ENCODE results near the gene CYS1. TPM values are rescaled to one million over a fixed set of nuclear protein-coding genes. Genes with fewer than 3 reads are reported as not detected.

CYS1 gene
- total RNA-seq, 1 experiment from 2014 or later = 0.12 TPM

DNA sequence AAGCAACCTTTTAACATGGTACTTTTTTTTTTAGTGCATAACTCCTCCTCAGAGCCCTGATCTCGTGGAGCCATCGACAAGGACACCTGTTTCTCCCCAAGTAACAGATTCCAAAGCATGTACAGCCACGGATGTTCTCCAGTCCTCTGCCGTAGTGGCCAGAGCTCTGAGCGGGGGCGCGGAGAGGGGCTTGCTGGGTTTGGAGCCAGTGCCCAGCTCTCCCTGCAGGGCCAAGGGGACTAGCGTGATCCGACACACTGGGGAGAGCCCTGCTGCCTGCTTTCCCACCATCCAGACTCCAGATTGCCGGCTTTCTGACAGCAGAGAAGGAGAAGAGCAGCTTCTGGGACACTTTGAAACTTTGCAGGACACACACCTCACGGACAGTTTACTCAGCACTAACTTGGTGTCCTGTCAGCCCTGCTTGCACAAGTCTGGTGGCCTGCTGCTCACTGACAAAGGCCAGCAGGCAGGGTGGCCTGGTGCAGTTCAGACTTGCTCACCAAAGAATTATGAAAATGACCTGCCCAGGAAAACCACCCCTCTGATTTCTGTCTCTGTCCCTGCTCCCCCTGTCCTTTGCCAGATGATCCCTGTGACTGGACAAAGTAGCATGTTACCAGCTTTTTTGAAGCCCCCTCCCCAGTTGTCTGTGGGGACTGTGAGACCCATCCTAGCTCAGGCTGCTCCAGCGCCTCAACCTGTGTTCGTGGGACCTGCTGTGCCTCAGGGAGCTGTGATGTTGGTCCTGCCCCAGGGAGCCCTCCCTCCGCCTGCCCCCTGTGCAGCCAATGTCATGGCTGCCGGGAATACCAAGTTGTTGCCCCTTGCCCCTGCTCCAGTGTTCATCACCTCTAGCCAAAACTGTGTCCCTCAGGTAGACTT is 32.4 kb downstream of the CYS1 start:
- no peak for DNase-seq (ENCODE audit: low read depth)

DNA sequence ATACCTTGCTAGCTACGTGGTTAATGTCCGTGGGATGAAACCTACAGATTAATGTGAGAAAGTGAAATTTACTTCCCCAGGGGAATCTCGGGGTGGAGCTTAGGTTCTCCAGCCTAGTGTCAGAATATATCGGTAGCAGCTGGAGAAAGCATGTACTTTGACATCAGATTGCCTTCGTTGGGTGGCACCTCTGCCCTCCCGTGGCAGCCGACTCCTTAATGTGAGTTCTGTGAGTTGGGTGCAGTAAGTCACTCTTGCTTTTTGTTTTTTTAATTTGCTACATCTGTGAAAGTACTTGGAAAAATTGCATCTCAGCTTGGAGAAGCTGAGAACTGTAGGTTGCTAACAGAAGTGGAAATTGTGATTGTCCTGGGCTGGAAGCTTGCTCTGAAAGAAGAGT is 33.3 kb downstream of the CYS1 start:
- no peak for DNase-seq (ENCODE audit: low read depth)

DNA sequence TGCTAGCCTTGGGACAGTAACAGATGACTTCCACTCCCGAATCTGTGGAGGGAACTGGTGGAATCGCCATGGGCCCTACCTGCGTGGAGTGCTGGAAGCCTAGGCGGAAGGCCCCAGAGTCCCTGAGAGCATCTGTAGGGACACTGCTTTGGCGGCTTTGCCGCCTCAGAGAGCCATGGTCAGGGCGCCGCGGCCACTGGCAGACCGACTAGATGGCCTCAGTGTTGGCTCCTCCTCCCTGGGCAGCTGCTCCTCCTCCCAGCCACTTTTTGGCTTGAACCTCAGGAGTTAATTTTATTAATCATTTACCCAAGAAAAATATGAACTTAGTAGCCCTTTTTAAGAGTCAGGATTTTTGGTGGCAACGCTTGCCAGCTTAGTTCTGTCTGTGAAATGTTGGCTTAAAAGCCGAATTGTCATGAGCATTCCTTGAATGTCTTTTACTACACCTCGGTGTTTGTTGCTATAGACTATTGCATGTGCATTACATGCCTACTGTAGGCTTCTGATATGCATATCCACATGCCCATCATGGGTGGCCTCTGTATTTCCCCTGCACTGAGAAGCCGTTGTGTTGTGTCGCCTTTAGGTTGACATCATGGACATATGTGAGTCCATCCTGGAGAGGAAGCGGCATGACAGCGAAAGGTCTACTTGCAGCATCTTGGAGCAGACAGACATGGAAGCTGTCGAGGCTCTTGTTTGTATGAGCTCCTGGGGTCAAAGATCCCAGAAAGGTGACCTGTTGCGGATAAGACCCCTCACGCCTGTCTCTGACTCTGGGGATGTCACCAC is 34.5 kb downstream of the CYS1 start:
- DNase-seq (ENCODE audit: low read depth) = no peak

DNA sequence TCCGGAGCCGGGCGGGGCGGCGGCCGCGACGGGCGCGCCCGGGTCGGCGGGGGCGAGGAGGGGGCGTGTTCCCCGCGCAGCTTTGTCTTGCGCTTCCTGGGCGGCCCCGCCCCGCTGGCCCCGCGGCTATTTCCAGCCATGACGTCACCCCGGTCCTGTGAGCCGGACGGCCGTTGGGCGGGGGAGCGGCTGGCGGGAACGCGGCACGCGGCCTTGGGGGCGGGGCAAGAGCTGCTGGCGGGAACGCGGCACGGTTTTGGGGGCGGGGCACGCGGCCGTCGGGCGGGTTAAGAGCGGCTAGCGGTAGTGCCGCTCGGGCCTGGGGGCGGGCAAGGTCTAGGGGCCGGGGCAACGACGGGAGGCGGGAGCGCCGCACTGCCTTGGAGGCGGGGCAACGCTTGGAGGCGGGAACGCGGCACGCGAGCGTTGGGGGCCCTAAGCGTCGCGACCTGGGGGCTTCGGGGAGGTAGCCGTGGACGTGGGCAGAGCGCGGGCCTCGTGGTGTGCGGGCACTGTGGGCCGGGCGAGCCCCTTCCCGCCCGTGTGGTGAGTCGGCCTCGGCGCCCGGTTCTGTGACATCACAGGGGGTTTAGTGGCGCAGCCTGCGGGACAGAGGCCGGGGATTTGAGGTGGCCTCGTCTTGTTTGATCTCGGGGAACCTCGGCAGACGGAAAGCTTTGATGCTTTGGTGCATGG is 36.2 kb downstream of the CYS1 start:
- DNase-seq (ENCODE audit: low read depth) = peak; percentile 80

DNA sequence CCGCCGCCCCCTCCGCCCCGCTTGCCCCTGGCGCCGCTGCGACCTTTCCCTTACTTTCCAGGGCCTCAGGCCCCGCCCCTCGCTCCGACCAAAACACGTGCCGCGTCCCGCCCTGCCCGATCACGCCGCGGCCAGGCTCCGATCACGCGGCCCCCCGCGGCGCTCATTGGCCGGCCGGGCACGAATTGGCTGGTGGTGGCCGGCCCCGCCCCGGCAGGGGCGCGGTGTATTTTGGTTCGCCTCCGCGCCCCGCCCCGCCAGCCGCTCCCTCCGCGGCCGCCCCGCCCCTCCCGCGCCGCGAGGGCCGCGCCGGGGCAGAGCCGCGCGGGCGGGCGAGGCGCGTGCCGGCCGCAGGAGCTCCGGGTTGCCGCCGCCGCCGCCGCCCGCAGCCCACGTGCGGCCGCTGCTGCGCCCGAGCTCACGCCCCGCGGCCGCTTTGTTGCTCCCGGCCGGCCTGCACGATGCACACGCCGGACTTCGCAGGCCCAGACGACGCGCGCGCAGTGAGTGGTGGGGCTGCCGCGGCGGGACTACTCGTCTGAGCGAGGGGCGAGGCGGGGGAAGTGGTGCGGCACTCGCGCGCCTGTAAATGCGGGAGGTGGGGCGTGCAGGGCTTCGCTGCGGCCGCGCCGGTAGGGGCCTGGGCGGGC is 36.8 kb downstream of the CYS1 start, which contains the start of gene KLF11:
Gene KLF11 (plus strand): TSS at position 295 of the 650 bp plus-strand sequence. CDS start 167 bp downstream, at position 462.
- peak; percentile 86 for DNase-seq (ENCODE audit: low read depth)

DNA sequence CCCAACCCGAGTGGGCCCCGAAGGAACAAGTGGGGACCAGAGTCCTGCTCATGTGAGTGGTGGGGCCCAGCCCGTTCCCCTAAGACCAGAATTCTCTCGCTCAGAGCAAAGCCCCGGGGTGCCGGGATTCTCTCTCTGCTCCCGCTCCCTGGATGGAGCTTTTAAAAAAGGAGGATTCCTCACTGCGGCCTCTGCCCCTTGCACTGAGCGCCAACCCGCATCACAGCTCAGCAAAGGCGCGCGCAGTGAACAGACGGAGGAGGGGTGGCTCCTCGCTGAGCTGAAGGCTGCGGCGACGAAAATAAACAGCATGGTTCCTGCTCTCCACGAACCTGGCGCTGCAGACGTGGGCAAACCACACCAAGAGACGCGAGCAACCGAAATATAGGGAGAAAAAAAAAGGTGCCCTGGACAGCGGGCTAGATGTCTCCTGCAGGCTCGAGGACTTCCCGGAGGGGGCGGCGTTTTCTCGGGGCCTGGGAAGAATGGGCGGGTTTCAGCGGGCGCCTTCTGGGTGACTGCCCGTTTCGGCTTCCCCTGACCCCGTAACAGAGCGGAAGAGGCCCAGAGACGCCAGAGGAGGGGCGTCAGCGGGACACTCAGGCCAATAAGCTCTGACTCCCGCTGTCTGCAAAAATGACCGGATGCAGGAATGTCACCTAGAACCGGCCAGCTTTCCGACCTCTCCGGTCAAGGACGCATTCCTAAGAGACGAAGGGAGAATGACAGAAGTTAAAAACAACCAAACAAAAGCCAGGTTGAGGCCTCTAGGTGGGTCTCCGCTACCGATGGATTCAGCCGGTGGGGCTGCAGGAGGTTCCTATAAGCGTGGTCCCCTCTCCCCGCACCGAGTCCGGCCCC is 37.7 kb downstream of the CYS1 start:
- DNase-seq (ENCODE audit: low read depth) = no peak

- no peak for DNase-seq (ENCODE audit: low read depth)
Observed at GRCh38 chr2:10041711-10042110, 38.5 kb downstream of the CYS1 start.

- peak; percentile 26 for DNase-seq (ENCODE audit: low read depth)
Observed at GRCh38 chr2:10039658-10040410, 40.4 kb downstream of the CYS1 start.

DNA sequence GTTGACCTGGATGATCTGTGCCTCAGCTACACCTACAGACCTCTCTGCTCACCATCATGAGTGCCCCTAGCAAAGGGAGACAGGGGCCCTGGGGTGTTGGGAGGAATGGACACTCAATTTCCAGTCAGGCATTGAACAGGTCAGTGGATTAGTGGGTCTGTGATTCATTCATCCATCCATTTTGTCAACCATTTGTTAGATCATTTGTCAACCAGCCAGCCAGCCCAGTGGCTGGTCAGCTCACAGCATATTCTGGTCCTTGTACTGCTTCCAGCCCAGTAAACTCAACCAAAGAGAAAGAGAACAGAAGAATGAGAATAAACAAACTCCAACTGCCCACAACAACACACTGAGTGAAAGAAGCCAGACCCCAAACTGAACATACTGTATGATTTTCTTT is 41.5 kb downstream of the CYS1 start:
- DNase-seq (ENCODE audit: low read depth) = no peak

DNA sequence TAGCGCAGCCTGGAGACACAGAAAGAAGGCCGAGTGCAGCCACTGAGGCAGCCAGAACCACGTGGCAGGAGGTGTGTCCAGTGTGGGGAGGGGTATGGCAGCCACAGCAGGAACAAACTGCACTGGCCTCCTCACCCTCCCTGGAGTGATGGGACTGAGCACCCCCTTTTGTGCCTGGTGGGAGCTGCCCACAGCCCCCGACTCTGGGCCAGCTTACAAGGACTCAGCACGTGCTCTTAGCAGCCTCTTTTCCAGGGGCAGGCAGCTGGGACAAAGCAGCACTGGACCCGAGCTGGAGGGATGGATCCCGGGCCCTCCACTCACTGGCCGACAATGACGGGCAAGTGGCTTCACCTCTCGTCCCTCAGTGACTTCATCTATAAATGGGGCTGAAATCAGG is 42.1 kb downstream of the CYS1 start:
- DNase-seq (ENCODE audit: low read depth) = no peak

DNA sequence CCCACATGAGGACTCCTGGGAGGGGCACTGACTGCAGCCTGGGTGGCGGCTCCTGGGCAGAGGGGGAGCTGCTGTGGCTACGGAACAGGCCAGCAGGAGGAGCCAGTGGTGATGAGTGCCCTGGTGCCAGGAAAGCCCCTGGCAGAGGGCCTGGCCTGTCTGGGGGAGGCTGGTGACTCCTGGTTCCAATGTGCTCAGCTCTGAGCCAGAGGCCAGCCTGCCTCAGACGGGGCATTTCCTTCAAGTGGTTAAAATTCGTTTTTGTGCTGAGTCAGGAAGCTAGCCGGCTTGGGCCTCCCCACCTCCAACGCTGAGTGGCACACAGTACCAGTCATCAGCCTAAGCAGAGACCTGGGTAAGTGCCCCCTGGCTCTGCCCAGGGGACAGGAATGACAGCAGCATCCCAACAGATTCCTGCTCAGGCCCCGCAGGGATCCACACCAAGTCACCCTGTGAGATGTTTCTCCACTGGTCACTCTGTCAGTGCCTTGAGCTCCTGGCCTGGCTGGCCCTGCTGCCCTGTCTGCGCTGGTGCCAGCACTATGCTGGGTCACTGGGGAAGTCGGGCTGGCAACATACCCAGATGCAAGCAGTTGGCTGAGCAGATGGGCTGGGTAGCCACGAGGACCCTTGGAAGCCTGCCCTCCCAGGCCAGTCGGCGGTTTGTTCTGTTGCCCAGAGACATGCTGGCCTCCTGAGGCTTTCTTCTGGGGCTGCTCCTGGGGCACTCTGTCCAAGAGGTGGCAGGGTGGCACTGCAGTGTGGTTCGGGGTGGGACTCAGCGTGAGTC is 43.9 kb downstream of the CYS1 start:
- peak; percentile 80 for DNase-seq (ENCODE audit: low read depth)

- no peak for DNase-seq (ENCODE audit: low read depth)
Observed at GRCh38 chr2:10035633-10036032, 44.6 kb downstream of the CYS1 start.

DNA sequence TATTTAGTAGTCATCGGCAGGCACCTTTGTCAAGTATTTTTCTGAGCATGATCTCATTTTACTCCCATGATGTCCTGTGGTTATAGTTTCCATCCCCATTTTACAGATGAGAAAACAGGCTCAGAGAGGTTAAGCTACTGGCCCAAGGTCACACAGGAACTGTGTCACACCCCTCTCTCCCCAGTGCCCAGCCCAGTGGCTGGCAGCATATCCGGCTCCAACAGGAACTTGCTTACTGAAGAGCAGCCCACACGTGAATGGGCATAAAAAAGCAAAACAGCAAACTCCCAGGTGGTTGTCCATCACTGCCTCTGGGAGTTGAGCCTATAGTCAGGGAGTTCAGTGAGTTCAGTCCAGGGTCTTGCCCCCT is 45.2 kb downstream of the CYS1 start:
- no peak for DNase-seq (ENCODE audit: low read depth)

DNA sequence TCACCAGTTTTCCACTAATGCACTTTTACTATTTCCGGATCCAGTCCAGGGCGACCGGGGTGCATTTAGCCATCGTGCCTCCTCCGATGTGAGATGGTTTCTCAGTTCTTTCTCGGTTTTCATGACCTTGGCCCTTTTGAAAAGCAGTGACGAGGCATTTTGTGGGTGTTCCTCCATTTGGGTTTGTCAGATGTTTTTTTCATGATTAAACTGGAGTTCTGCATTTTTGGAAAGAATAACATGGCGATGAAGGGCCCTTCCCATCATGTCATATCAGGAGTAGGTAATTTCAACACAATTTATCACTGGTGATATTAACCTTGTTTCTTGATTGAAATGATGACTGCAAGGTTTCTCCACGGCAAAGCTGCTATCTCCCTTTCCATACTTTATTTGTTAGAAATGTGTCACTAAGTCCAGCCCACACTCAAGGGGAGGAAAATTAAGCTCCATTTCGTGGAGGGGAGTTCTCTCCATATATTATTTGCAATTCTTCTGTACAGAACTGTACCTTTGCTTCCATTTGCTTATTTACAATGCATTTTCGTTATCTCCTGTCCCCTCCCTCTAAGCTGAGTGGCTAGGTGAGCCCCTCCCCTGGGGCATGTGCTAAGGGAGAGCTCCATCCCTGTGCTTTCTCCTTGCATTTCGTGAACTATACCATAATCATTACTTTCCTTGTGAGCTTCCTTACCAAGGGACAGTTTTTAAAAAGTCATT is 45.7 kb downstream of the CYS1 start:
- DNase-seq (ENCODE audit: low read depth) = no peak

DNA sequence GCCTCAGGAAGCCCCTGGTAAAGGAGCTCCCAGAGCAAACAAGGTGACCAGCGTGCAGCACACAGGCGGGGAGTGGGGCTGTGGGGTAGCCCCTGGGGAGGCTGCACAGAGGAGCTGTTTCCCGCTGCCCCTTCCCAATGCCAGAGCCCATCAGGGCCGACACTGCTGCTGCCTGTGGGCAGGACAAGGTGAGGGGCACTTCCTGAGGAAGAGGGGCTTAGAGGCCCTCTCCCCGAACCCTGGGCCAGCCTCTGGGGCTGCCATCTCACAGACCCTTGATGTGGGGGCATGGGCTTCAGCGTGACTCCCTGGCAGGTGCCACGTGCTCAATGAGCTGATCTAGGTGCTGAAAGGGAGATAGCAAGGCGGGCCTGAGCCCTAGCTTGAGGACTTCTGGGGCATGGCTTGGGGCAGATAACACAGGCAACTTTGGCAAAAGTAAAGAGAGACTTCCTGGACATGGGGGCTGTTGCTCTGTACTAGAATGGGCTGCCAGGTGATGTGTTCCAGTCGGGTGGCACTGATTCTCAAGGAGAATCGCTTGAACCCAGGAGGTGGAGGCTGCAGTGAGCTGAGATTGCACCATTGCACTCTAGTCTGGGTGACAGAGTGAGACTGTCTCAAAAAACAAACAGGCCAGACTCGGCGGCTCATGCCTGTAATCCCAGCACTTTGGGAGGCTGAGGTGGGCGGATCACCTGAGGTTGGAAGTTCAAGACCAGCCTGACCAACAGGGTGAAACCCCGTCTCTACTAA is 46.8 kb downstream of the CYS1 start:
- no peak for DNase-seq (ENCODE audit: low read depth)

- no peak for DNase-seq (ENCODE audit: low read depth)
Observed at GRCh38 chr2:10032746-10033105, 47.5 kb downstream of the CYS1 start.

GRCh38 chr2:10031886-10032745 is 48.1 kb downstream of the CYS1 start:
- no peak for DNase-seq (ENCODE audit: low read depth)
